Liver (tissue), 3 donors: ENCODE data around the gene RNLS.

Experiments used
- ATF3 ChIP-seq: IDR thresholded peaks from 2 replicates; pipeline ENCODE4 v1.6.1; 2016; ENCODE audit warnings: antibody characterized with exemption
- CTCF ChIP-seq: fragments of 150-350 bp; IDR thresholded peaks from 2 replicates; pipeline ENCODE4 v1.5.1; 2017; ENCODE audit warnings: improper control_type of control experiment, low read depth, low read length; ENCODE audit not compliant: missing input control
- EGR1 ChIP-seq, 2 donors: IDR thresholded peaks; 2 replicates each; pipeline ENCODE4 v1.6.1; 2016 to 2018; ENCODE audit warnings: antibody characterized with exemption in 2 of 2, low read depth in 2 of 2
- FOXA2 ChIP-seq: IDR thresholded peaks from 2 replicates; pipeline ENCODE4 v1.6.1; 2016; ENCODE audit warnings: antibody characterized with exemption
- GABPA ChIP-seq, 2 donors: IDR thresholded peaks in 1 of 2; conservative IDR thresholded peaks in 1 of 2; 2 replicates each; pipeline ENCODE4 v1.6.1; 2016; ENCODE audit warnings: antibody characterized with exemption in 2 of 2, mild to moderate bottlenecking in 1 of 2, moderate library complexity in 1 of 2
- HNF4A ChIP-seq, 2 donors: conservative IDR thresholded peaks; 2 replicates each; pipeline ENCODE4 v1.6.1; 2016; ENCODE audit warnings: antibody characterized with exemption in 2 of 2, mild to moderate bottlenecking in 2 of 2
- JUND ChIP-seq, 2 donors: IDR thresholded peaks; 2 replicates each; pipeline ENCODE4 v1.6.1; 2016; ENCODE audit warnings: antibody characterized with exemption in 2 of 2
- MAX ChIP-seq: IDR thresholded peaks from 2 replicates; pipeline ENCODE4 v1.6.1; 2016; ENCODE audit warnings: antibody characterized with exemption
- RAD21 ChIP-seq, 2 donors: IDR thresholded peaks; 2 replicates each; pipeline ENCODE4 v1.6.1; 2016; ENCODE audit warnings: antibody characterized with exemption in 2 of 2, mild to moderate bottlenecking in 2 of 2
- REST ChIP-seq: IDR thresholded peaks from 2 replicates; pipeline ENCODE4 v1.6.1; 2016; ENCODE audit warnings: antibody characterized with exemption, mild to moderate bottlenecking
- RXRA ChIP-seq, 2 donors: IDR thresholded peaks; 2 replicates each; pipeline ENCODE4 v1.6.1; 2017 to 2018; ENCODE audit warnings: antibody characterized with exemption in 2 of 2, mild to moderate bottlenecking in 1 of 2
- SP1 ChIP-seq: IDR thresholded peaks from 2 replicates; pipeline ENCODE4 v1.6.1; 2018; ENCODE audit warnings: antibody characterized with exemption, mild to moderate bottlenecking
- TAF1 ChIP-seq: conservative IDR thresholded peaks from 2 replicates; pipeline ENCODE4 v1.6.1; 2016; ENCODE audit warnings: antibody characterized with exemption, mild to moderate bottlenecking
- YY1 ChIP-seq: IDR thresholded peaks from 2 replicates; pipeline ENCODE4 v1.6.1; 2016; ENCODE audit warnings: antibody characterized with exemption, mild to moderate bottlenecking
- donor health status: healthy.
- donor health status: healthy.

- no peak for TF ChIP-seq CTCF
- TF ChIP-seq MAX, result no peak
- TF ChIP-seq SP1, result no peak
- TF ChIP-seq JUND (IDR thresholded peaks at IDR 0.05), result no peak
- TF ChIP-seq REST, result no peak
- TF ChIP-seq YY1, result no peak
- no peak for TF ChIP-seq RXRA (IDR thresholded peaks at IDR 0.05)
- no peak for TF ChIP-seq ATF3
- TF ChIP-seq RAD21 (IDR thresholded peaks at IDR 0.05), result no peak
- no peak for TF ChIP-seq EGR1 (IDR thresholded peaks at IDR 0.05; ENCODE audit: low read depth in 2 of 2)
- no peak for TF ChIP-seq FOXA2
- no peak for TF ChIP-seq HNF4A (conservative IDR thresholded peaks at IDR 0.05)
- TF ChIP-seq GABPA (IDR thresholded peaks at IDR 0.05 in 1 of 2, conservative IDR thresholded peaks at IDR 0.05 in 1 of 2), result no peak
- TF ChIP-seq TAF1, result no peak
These were observed 45.1 kb downstream of the RNLS start for GRCh38 chr10:88538048-88538447.
